Brain microvascular endothelial cell (primary cell): ENCODE results near the gene RUNX1.

Experiments
- DNase-seq: peaks from one replicate; pipeline ENCODE4 v3.0.0-alpha.2; 2020
- H3K27ac ChIP-seq: fragments of 250-450 bp; sonication (Bioruptor Pico); 2 replicates; pipeline ENCODE4 v1.5.1; 2020; ENCODE audit warnings: mild to moderate bottlenecking, moderate library complexity
- H3K27me3 ChIP-seq: fragments of 250-450 bp; sonication (Bioruptor Pico); replicated peaks from 2 replicates; pipeline ENCODE4 v1.5.1; 2020; ENCODE audit warnings: mild to moderate bottlenecking
- H3K36me3 ChIP-seq: fragments of 250-450 bp; sonication (Bioruptor Pico); replicated peaks from 2 replicates; pipeline ENCODE4 v1.5.1; 2020; ENCODE audit warnings: mild to moderate bottlenecking
- H3K4me3 ChIP-seq: 2 replicates; pipeline ENCODE4 v1.5.1; 2011; ENCODE audit warnings: low read depth, mild to moderate bottlenecking, control low read depth, low read length, moderate library complexity
- in situ Hi-C: cut with HindIII; loops from 2 replicates; pipeline ENCODE4 v1.10.0; 2017; ENCODE audit warnings: low sequenced_read_pairs, low pct_ligation_motif_present
- TF ChIP-seq, protein P1 (sequence below): IDR thresholded peaks from 2 replicates; pipeline ENCODE4 v1.5.1; 2011; ENCODE audit warnings: low read depth, mild to moderate bottlenecking, moderate library complexity, low read length, control low read depth, inconsistent platforms; ENCODE audit errors: missing control alignments

The RUNX1 gene

DNA sequence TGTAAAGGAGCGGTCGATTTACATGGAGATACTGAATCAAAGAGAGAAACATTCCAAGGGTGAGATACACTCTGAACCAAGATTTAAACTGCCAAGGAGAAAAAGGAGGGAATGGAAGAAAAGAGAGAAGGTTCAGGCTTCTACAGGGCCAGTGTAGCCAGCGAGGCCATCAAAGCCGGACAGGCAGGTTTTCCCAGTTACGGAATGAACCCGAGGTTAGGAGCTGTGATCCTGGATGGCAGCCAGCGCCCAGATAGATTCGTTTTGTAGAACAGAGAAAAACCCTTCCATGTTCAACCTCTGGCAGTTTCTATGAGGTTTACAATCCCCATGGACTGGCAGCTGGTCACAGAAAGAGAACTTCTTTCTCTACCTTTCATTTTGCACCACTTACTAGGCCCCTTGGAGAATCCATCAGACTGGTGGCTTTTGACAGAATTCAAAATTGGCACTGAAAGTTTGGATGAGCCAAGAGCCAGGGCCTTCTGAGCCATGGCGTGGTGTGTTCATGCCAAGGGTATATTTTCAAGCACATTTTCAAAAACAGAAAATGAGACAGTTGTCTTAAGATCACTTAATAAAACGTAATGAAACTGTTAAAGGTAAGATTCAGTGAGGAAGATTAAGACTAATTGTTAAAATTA is 171.5 kb downstream of the RUNX1 start:
- Histone ChIP-seq H3K27ac (no peak overlapping the region), H3K27me3 (no peaks in the 10 kb centered on the region), H3K36me3 (peaks cover 66% of the 10 kb centered on the region), H3K4me3 (no peak overlapping the region)
- DNase-seq: no peak
- TF ChIP-seq, protein P1, sequence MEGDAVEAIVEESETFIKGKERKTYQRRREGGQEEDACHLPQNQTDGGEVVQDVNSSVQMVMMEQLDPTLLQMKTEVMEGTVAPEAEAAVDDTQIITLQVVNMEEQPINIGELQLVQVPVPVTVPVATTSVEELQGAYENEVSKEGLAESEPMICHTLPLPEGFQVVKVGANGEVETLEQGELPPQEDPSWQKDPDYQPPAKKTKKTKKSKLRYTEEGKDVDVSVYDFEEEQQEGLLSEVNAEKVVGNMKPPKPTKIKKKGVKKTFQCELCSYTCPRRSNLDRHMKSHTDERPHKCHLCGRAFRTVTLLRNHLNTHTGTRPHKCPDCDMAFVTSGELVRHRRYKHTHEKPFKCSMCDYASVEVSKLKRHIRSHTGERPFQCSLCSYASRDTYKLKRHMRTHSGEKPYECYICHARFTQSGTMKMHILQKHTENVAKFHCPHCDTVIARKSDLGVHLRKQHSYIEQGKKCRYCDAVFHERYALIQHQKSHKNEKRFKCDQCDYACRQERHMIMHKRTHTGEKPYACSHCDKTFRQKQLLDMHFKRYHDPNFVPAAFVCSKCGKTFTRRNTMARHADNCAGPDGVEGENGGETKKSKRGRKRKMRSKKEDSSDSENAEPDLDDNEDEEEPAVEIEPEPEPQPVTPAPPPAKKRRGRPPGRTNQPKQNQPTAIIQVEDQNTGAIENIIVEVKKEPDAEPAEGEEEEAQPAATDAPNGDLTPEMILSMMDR: no peak
- in situ Hi-C loops: no loop called here

DNA sequence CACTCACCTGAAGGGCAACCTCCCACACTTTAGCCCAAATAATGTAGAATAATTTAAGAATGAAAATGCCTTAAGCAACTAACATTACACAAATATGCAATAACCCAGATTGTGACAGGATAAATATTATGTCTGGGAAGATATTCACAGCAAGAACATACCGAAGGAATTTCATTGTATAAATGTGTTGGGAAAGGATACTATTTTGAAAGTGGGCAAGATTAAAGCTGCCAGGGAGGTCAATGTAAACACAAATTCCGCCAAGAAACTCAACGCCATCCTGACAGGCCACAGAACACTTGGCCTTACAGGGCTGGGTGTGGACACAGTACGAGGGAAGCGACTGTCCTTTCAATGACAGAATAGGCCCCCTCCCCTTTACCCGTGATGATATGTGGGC is 173.3 kb downstream of the RUNX1 start:
- TF ChIP-seq, protein P1: no peak
- Histone ChIP-seq H3K4me3 (no peak overlapping the region), H3K27me3 (no peaks in the 10 kb centered on the region), H3K27ac (no peak overlapping the region), H3K36me3 (peaks cover 81% of the 10 kb centered on the region)
- in situ Hi-C loops: no loop called here
- no peak for DNase-seq

DNA sequence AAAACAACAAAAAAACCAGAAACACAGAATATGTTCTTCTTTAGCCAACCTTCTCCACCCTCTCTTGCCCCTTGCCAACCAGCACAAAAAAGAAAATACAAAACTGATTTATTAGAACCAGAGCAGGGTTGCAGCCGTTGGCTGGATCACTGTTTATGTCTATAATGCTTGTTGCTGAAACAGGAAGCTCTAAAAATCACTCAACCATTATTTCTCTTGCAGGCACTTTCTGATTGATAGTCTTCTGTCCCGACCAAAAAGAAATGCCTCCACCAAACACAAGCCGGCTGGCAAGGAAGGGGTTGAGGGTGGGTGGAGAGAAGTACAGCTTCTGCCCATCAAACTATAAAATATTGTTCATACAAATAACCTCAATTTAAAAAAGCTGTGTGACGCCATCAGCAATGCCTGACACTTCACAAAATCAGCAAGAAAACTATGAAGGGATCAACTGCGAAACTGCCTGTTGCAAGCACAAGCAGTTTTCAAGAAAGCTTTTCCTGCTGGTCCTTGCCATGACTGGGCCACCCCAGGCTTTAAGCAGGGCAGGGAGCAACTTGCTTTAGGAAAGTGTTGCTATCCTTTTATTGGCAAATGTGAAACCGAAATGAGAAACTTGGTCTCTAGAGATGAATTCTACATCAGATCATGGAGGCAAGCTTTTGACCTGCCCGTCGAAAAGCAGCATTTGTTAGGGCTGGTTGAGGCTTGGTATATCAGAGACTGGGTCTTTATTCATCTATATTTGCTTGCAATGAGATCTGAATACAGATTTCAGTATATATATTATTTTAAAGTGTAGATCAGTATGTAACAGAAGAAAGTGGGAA is 174.2 kb downstream of the RUNX1 start:
- TF ChIP-seq, protein P1: no peak
- Histone ChIP-seq H3K27ac (no peak overlapping the region), H3K4me3 (no peak overlapping the region), H3K36me3 (peaks cover 84% of the 10 kb centered on the region), H3K27me3 (no peaks in the 10 kb centered on the region)
- DNase-seq: no peak
- in situ Hi-C loops: no loop called here

DNA sequence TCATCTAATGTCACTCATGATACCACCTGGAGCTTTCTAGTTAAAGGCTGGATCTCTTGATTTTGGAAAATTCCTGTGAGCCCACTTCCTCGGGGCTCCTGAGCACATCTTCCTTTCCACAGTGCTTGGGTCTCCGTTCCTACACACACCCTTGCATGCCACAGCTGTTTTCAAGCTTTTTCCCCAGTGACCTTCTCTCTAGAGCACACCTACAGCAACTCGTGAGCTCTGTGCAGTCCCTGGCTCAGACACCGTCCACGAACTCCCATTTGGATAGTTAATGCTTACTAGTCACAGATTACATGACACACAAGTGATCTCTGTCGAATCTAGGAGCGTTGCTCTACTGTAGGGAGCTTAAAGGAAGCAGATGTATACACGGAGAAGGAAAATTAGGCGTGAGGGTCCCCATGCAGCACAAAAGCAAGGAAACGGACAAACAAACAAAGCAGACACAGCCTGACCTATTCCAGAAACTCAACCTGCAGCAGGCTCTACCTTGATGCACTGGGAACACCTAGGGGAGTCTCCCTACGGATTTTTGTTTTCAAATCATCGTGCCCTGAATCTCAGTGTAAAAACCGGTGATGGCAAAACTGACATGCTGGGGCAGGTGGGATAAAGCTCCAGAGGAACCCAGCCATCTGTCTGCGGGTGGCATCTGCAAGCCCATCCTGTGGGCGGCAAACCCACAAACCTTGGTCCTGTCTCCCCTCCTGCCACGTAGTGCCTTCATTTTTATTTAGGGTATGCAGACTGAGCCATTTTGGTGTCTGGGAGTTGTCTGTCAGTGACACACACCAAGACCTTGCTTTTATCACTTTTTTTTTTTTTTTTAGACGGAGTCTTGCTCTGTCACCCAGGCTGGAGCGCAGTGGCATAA is 177.8 kb downstream of the RUNX1 start:
- no peak for DNase-seq
- Histone ChIP-seq H3K27ac (no peak overlapping the region), H3K4me3 (no peak overlapping the region), H3K27me3 (no peaks in the 10 kb centered on the region), H3K36me3 (peaks cover 89% of the 10 kb centered on the region)
- in situ Hi-C loops: no loop called here
- TF ChIP-seq, protein P1: no peak

DNA sequence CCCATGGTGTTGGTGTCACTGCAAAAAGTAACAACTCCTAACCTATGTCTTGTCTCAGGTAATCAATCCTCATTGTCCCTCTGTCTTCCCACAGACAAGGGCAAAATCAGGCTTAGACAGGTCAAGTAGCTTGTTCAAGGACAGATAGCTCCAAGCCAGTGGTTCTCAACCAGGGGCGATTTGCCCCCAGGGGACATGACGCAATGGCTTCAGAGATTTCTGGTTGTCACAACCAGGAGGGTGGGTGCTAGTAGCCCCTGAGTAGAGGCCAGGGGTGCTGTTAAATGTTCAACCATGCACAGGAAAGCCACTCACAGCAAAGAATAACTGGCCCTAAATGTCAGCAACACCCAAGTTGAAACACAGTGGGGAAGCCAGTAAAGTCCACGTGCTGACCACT is 178.9 kb downstream of the RUNX1 start:
- in situ Hi-C loops: no loop called here
- Histone ChIP-seq H3K4me3 (no peak overlapping the region), H3K27ac (no peak overlapping the region), H3K36me3 (peaks cover 87% of the 10 kb centered on the region), H3K27me3 (no peaks in the 10 kb centered on the region)
- no peak for DNase-seq
- TF ChIP-seq, protein P1: no peak
